Cardiac fibroblast (primary cell): ENCODE results near the gene NDUFA13.

Experiments
- DNase-seq, 2 donors: peaks; one replicate each; pipeline versions ENCODE4 v3.0.0 to v3.0.0-alpha.2; 2010; ENCODE audit warnings: low read depth in 2 of 2
- H3K4me3 ChIP-seq, 2 donors: replicated peaks in 1 of 2; 1 replicate in 1 of 2; 2 replicates in 1 of 2; pipeline ENCODE4 v1.5.1; 2011; ENCODE audit warnings: low read depth in 2 of 2, low read length in 2 of 2, mild to moderate bottlenecking in 2 of 2, moderate library complexity in 1 of 2
- TF ChIP-seq, protein P1 (sequence below): IDR thresholded peaks from one replicate; pipeline ENCODE4 v1.5.1; 2011; ENCODE audit warnings: low read depth, mild to moderate bottlenecking, low read length, inconsistent platforms

Gene NDUFA13

DNA sequence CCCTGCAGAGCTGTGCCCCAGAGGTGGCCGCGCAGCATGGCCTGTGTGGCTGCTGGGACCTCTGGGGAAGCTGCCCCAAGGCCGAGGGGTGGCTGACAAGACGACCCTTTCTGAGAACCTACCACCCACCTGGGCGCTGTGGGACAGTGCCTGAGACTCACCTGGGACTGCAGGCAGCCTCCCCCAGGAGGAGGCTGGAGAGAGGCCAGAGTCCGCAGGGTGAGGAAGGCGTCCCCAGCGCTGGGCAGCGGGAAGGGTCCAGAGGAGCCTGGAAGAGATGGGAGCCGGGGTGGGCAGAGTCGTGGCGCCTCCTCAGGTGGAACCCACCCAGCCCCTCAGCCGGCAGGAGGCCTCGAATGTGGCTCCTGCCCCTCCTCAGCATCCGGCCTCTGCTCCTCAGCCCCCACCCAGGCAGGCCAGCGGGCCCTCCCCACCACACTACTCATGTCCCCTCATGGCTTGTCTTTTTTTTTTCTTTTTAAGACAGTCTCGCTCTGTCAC, 47.4 kb downstream of the NDUFA13 start:
- no peak overlapping the region for H3K4me3 ChIP-seq
- TF ChIP-seq, protein P1, sequence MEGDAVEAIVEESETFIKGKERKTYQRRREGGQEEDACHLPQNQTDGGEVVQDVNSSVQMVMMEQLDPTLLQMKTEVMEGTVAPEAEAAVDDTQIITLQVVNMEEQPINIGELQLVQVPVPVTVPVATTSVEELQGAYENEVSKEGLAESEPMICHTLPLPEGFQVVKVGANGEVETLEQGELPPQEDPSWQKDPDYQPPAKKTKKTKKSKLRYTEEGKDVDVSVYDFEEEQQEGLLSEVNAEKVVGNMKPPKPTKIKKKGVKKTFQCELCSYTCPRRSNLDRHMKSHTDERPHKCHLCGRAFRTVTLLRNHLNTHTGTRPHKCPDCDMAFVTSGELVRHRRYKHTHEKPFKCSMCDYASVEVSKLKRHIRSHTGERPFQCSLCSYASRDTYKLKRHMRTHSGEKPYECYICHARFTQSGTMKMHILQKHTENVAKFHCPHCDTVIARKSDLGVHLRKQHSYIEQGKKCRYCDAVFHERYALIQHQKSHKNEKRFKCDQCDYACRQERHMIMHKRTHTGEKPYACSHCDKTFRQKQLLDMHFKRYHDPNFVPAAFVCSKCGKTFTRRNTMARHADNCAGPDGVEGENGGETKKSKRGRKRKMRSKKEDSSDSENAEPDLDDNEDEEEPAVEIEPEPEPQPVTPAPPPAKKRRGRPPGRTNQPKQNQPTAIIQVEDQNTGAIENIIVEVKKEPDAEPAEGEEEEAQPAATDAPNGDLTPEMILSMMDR = no peak

DNA sequence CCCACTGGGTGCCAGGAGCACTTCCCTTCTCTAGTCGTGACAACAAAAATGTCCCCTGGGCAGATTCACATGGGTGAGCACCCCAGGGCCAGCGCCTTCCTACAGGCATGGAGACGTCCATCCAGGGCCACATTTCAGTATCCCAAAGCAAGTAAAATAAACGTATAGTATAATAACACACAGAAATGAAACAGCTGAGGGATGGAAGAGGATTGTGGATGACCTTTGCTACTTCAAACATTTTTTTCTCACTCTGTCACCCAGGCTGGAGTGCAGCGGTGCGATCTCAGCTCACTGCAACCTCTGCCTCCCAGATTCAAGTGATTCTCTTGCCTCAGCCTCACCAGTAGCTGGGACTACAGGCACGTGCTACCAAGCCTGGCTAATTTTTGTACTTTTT, 50.3 kb downstream of the NDUFA13 start:
- no peak overlapping the region for H3K4me3 ChIP-seq
- peak in 1 of 2 donors; percentile 35 for DNase-seq
- TF ChIP-seq, protein P1 = no peak

More for the DNA sequence above, 47.4 kb downstream of the NDUFA13 start:
- DNase-seq = no peak

DNA sequence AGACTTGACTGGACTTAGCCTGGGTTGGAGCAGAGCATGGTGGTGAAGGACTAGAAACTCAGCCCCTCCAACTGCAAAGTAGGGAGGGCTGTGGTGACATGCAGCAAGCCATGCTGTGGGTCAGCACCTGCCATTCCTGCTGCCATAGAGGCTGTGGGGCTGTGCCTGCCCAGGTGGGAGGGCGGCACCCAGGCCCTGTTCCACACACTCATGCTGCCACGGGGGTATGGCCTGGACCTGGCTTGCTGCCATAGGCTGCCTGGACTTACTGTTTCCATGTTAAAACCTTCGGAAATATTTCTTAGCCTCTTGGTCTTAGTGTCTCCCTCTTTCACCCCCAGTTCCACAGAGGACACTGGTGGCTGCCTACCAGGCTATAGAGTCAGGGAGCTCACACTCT, 51.4 kb downstream of the NDUFA13 start:
- H3K4me3 ChIP-seq = no peak overlapping the region
- no peak for DNase-seq
- TF ChIP-seq, protein P1 = no peak

DNA sequence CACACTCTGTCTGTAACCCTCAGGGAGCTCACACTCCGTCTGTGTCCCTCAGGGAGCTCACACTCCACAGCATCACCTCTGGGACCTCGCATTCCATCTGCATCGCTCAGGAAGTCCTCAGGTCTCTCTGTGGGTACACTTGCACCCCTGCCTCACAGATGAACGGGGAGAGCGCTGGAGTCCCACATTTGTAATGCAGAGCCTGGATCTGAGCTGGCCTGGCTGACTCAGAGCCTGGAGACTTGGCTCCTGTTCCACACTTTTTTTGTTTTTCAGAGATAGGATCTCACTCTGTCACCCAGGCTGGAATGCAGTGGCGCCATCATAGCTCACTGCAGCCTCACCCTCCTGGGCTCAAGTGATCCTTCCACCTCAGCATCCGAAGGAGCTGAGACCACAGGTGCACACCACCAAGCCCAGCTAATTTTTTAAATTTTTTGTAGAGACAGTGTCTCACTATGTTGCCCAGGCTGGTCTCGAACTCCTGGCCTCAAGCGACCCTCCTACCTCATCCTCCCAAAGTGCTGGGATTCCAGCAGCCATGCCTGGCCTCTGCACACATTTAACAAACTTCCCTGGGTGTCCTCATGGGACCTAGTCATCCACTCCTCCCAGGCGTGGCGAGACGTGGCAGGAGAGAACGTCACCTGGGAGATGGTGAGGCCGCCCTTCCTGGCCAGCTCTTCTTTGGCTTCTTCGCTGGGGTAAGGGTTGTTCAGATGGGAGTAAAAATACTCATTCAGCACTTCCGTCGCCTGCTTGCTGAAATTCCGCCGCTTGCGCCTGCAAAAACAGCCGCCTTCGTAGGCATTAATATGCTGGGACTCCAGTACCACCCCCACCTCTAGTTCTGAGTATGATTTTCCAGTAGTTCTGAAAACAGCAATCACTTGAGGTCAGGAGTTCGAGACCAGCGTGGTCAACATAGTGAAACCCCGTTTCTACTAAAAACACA, 53.1 kb downstream of the NDUFA13 start:
- DNase-seq = peak; percentile 15 to 63
- no peak overlapping the region for H3K4me3 ChIP-seq
- TF ChIP-seq, protein P1 = no peak

DNA sequence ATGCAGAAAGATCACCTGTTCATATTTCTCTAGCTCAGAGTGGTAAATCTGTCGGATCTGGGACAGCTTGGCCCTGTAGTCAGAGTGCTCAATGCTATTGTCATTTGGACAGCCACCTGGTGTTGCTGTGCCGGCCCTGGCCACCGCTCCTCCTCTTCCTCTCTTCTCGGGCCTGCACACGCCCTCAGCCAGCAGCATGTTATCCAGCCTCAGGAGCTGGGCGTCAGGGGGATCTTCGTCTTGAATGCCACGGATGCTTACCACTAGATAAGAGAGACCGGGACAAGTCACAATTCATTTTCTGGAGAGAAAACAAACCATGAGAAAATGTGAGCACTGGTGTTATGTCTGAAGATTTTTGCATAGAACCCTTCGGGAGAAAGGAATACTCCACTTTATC, 54.5 kb downstream of the NDUFA13 start:
- TF ChIP-seq, protein P1 = no peak
- DNase-seq = no peak
- no peak overlapping the region for H3K4me3 ChIP-seq

DNA sequence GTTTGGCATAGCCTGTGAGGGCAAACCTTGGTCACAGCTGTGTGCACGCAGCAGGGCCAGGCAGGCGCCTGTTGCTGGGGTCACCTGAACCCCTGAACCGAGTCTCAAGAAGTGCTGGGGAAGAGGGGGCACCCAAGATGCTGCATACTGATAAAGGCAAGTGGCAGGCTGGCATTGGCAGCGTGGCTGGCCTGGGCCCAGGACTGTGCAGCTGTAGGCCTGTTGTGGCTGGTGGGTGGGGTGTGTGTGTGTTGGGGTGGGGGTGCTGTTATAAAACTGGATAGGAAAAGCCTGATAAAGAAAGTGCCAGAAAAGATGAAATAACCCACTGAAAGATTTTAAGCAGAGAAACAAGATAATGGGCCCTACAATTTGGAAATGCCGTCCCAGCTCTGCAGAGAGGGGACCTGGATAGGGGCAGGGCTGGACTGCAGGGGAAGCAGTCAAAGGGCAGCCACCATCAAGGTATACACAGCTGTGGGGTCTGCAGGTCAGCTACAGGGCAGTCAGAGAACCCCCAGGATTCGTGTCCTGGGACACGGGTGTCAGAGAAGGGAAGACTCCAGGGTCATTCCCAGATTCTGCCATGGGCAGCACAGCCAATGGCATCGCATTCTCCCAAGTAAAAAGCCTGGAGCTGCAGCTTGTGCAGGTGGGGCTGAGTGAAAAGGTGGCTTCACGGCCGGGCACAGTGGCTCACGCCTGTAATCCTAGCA, 55.2 kb downstream of the NDUFA13 start:
- H3K4me3 ChIP-seq = no peak overlapping the region
- DNase-seq = no peak
- TF ChIP-seq, protein P1 = no peak
